IPS-18a (cell line): Measurements from ENCODE around the gene TP63.

ENCODE experiments used
- H3K27ac ChIP-seq: one replicate; pipeline ENCODE4 v1.5.1; 2013; ENCODE audit warnings: low read length
- H3K27me3 ChIP-seq: one replicate; pipeline ENCODE4 v1.6.1; 2013; ENCODE audit warnings: mild to moderate bottlenecking, low read length; ENCODE audit not compliant: control insufficient read depth, insufficient read depth
- H3K36me3 ChIP-seq: one replicate; pipeline ENCODE4 v1.6.1; 2013; ENCODE audit warnings: low read depth, low read length; ENCODE audit not compliant: control insufficient read depth
- H3K4me1 ChIP-seq: one replicate; pipeline ENCODE4 v1.6.1; 2013; ENCODE audit warnings: low read depth, low read length; ENCODE audit not compliant: control insufficient read depth
- H3K4me3 ChIP-seq: one replicate; pipeline ENCODE4 v1.5.1; 2013; ENCODE audit warnings: low read length
- H3K9ac ChIP-seq: one replicate; pipeline ENCODE4 v1.6.1; 2013; ENCODE audit warnings: mild to moderate bottlenecking, low read length, moderate library complexity
- H3K9me3 ChIP-seq: one replicate; pipeline ENCODE4 v1.6.1; 2013; ENCODE audit warnings: low read depth, low read length; ENCODE audit not compliant: control insufficient read depth

TP63 gene

DNA sequence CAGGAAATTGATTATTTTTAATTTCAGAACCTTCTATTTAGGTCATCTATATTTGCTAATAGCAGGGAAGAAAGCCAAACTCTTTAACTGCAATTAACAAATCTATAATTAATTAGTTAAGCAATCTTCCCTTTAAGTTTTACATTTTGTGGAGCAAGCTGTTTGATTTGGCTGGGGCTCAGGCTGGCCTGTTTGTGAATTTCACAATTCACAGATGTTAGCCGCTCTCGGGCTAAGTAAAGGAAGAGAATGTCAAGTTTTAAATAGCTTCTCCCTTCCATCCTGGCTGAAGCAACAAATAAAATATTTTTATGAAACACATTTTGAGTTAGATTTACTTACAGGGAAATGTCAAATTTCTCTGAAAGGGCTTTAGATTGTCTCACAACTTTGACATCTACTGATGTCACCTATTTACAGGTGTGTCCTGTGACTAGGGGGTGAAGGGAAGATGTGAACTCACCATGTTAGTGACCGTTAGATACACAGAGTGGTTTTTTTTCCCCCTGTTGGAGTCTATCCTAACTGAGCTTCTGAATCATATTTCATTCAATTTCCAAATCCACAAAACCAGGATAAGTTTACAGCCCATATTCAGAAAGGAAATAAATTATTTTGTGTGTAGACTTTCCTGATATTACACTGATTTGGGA, 1.3 kb upstream of the TP63 start:
- Histone ChIP-seq H3K9me3 (no peaks in the 10 kb centered on the region), H3K27me3 (no peaks in the 10 kb centered on the region), H3K36me3 (no peaks in the 10 kb centered on the region), H3K9ac (no peak overlapping the region), H3K4me3 (no peak overlapping the region), H3K4me1 (peaks cover 8% of the 10 kb centered on the region), H3K27ac (no peak overlapping the region)

DNA sequence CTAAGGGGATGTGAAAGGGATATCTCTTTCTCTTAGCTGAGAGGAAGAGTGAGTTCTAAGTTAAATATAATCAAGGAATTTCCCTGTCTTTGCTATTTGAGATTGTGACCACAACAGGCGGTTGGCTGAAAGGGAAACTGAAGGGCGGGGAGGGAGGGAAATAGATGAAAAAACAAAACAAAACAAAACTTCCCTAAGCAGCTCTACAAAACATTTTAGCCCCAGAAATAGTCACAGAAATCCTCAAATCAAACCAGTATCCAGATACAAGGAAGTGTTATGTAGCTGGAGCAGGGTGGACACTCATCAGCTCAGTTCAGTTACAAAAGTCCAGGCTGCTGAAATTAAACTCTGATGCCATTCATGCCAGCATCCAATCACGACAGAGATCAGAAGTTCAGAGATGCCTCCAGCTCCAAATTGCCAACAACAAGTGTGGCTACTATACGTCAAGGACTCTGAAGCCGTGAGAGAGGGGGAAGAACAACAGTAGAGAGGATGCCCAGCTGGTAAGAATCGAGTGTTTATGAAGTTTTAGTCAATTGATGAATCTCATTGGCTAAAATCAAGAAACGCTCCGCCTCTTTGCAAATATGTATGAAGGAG, 319 bp upstream of the TP63 start:
- Histone ChIP-seq H3K9me3 (no peaks in the 10 kb centered on the region), H3K9ac (no peak overlapping the region), H3K27ac (no peak overlapping the region), H3K4me3 (no peak overlapping the region), H3K27me3 (no peaks in the 10 kb centered on the region), H3K36me3 (no peaks in the 10 kb centered on the region), H3K4me1 (peaks cover 15% of the 10 kb centered on the region)

DNA sequence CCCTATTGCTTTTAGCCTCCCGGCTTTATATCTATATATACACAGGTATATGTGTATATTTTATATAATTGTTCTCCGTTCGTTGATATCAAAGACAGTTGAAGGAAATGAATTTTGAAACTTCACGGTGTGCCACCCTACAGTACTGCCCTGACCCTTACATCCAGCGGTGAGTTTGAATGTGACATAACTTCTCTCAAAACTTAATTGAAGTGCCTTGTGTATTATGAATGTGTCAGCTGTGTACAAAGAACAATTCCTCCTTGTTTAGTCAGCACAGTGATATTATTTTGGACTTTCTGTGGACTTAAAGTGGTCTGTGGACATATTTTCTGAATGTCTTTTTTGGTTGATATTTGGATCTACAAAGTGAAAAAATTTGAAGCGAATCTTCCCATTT, 220 bp downstream of the TP63 start:
- Histone ChIP-seq H3K27me3 (no peaks in the 10 kb centered on the region), H3K36me3 (no peaks in the 10 kb centered on the region), H3K4me3 (no peak overlapping the region), H3K9ac (no peak overlapping the region), H3K4me1 (peaks cover 20% of the 10 kb centered on the region), H3K27ac (no peak overlapping the region), H3K9me3 (no peaks in the 10 kb centered on the region)

DNA sequence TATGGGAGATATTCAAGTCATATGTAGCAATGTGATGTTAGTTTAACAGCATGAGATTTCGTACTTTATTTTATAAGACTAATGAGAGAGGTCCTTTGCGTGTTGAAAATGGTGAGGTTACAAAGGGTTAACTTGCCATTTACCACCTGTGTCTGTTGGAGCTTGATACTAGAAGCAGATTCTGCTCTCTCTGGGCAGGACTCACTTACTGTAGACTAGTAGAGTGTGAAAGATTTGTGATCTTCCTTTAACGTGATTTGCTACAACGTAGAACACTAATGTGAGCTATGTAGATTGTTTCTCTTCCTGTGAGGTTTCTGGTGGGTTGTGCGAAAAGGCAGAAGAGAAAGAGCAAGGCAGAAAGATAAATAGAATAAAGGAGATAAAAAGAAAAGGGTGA, 1.1 kb downstream of the TP63 start:
- H3K4me3 ChIP-seq, result no peak overlapping the region
- no peaks in the 10 kb centered on the region for H3K9me3 ChIP-seq
- H3K27me3 ChIP-seq, result no peaks in the 10 kb centered on the region
- H3K9ac ChIP-seq, result no peak overlapping the region
- H3K27ac ChIP-seq, result no peak overlapping the region
- H3K4me1 ChIP-seq, result peaks cover 21% of the 10 kb centered on the region
- H3K36me3 ChIP-seq, result no peaks in the 10 kb centered on the region

DNA sequence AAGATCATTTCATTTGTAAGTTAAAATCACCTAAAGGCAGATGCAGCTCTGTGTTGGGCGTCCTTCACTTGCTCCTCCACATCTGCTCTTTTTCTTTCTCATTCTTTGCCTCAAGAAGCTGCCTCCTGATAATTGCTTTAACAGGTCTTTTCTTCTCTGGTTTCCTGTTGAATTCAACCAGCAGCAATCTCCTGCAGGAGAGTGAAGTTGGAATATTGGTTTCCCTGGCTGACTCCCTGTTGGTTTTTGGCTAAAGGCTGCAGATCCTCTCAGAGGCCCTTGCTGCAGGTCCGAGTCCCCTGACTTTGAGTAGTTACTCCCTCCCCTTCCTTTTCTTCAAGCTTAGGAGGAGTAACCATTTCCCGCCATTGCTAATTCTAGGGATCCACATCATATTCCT, 4.2 kb downstream of the TP63 start:
- Histone ChIP-seq H3K9me3 (no peaks in the 10 kb centered on the region), H3K27ac (no peak overlapping the region), H3K36me3 (no peaks in the 10 kb centered on the region), H3K27me3 (no peaks in the 10 kb centered on the region), H3K4me3 (no peak overlapping the region), H3K4me1 (peaks cover 21% of the 10 kb centered on the region), H3K9ac (no peak overlapping the region)

DNA sequence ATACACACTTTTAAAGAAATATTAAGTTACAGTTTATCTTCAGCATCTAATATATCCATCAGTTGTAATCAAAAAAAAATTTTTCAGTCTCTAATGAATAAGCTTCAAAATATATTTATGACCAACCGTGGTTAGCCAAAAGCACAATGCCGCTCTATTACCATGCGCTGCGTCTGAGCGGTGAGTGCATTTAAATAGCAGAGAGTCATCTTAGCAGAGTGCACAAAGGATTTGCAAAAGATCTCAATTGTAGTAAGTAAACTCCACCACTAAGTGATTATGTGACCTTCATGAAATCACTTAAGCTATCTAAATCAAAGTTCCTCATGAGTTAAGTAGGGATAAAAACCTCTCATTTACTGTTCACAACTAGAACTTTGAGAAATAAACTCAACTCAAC, 4.9 kb downstream of the TP63 start:
- Histone ChIP-seq H3K27ac (no peak overlapping the region), H3K27me3 (no peaks in the 10 kb centered on the region), H3K9me3 (no peaks in the 10 kb centered on the region), H3K4me3 (no peak overlapping the region), H3K4me1 (peaks cover 21% of the 10 kb centered on the region), H3K36me3 (no peaks in the 10 kb centered on the region), H3K9ac (no peak overlapping the region)

DNA sequence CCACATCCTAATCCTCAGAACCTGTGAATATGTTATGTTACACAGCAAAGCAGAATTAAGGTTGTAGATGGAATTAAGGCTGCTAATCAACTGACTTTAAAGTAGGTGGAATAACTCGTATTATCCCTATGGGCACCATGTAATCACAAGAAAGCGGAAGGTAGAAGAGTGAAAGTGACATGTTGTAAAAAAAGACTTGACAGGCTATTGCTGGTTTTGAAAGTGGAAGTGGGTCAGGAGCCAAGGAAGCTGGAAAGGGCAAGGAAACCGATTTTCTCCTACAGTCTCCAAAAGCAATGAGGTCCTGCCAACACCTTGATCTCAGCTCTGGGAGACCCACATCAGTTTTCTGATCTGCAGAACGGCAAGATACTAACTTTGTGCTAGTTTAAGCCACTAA, 6.6 kb downstream of the TP63 start:
- H3K4me1 ChIP-seq, result peaks cover 21% of the 10 kb centered on the region
- no peak overlapping the region for H3K27ac ChIP-seq
- H3K9me3 ChIP-seq, result no peaks in the 10 kb centered on the region
- H3K36me3 ChIP-seq, result no peaks in the 10 kb centered on the region
- no peak overlapping the region for H3K4me3 ChIP-seq
- no peak overlapping the region for H3K9ac ChIP-seq
- no peaks in the 10 kb centered on the region for H3K27me3 ChIP-seq

DNA sequence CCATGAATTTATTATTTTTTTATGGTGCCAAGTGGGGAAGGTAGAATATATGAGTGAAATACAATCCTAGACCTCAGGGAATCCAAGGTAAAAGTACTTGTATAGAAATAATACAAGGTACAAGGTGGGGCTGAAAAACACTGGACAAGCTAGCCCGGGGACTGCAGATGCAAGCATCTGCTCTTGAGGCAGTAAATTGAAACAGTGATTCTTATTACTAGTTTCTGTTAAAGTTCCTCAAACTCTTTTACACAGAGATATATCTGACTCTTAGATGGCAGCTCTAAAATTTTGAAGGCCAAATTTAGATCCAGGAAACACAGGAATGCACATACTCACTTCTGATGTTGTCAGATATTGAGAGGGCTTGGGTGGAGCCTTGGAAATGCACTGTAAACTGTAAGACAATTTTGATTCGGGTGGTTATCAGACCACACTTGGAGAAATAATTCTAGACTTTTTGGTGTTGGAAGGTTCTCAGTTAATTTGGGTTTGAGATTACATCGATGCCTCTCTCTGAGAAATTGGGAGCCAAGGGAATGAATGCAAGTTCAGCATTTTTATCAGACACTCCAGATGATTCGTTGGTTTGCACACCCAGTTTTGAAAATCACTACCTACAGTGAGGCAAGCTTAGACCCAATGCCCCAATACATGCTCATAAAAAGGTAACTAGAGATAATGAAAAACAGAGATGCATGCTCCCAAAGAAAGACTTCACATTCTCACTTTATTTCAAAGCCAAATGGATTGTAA, 7.3 kb downstream of the TP63 start:
- H3K9ac ChIP-seq, result no peak overlapping the region
- H3K4me1 ChIP-seq, result peaks cover 21% of the 10 kb centered on the region
- no peaks in the 10 kb centered on the region for H3K9me3 ChIP-seq
- H3K36me3 ChIP-seq, result no peaks in the 10 kb centered on the region
- no peaks in the 10 kb centered on the region for H3K27me3 ChIP-seq
- no peak overlapping the region for H3K4me3 ChIP-seq
- no peak overlapping the region for H3K27ac ChIP-seq

DNA sequence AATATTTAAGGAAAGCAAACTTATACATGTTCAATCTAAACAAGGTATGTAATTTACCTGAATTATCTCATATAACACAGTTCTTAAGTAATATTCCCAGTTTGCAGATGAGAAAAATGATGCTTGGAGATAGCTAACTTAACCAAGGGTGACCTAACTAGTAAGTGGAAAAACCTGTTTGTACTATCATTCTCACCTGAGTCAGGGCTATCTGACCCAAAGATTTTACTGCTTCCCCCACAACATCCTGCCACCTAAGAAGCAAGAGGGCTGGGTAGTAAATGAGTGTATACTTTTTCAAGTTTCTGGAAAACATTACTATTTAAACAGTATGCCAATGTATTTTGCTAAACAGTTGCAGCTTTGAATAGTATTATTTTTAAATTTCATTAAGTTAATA, 10.6 kb downstream of the TP63 start:
- H3K36me3 ChIP-seq, result no peaks in the 10 kb centered on the region
- no peaks in the 10 kb centered on the region for H3K4me1 ChIP-seq
- no peaks in the 10 kb centered on the region for H3K9me3 ChIP-seq
- H3K27ac ChIP-seq, result no peak overlapping the region
- H3K4me3 ChIP-seq, result no peak overlapping the region
- H3K27me3 ChIP-seq, result no peaks in the 10 kb centered on the region
- H3K9ac ChIP-seq, result no peak overlapping the region

DNA sequence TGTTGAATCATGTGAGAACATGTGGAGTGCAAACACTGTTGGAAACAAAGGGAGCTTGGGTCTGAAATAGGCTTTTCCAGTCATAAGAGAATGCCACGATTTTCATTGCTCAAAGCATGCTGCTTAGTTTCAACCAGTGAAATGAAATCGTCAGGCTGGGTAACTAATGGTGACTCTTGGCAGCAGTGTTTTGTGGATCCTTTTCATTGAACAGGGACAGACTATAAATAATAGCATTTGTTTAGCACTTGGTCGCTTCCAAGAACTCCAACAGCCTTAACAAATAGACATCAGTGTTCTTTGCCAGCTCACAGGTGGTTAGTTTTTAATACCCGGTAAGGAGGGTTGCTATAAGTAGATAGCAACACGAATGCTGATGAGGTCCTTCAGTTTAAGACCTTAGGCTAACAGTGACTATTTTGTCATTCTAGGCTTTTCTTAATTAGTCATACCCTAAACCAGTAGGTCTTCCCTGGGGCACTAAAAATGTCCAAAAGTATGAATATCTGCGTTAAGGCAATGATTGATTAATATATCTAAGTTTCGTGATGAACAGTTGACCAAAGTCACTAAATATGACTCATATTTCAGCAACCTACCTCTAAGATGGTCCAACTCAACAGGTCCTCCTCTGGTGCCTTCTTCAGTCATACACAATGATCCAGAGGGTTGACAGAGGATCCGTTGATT, 15.8 kb downstream of the TP63 start:
- H3K27me3 ChIP-seq, result no peaks in the 10 kb centered on the region
- H3K36me3 ChIP-seq, result no peaks in the 10 kb centered on the region
- H3K4me1 ChIP-seq, result no peaks in the 10 kb centered on the region
- H3K9me3 ChIP-seq, result no peaks in the 10 kb centered on the region
- no peak overlapping the region for H3K27ac ChIP-seq
- H3K4me3 ChIP-seq, result no peak overlapping the region
- H3K9ac ChIP-seq, result no peak overlapping the region

DNA sequence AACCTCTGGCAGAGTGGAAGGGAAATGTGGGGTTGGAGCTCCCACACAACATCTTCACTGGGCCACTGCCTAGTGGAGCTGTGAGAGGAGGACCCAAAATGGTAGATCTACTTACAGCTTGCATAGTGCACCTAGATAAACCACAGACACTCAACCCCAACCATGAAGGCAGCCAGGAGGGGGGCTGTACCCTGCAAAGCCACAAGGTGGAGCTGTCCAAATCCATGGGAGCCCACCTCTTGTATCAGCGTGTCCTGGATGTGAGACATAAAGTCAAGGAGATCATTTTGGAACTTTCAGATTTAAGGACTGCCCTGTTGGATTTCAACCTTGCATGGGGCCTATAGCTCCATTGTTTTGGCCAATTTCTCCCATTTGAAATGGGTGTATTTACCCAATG, 20.9 kb downstream of the TP63 start:
- H3K9me3 ChIP-seq, result no peaks in the 10 kb centered on the region
- no peak overlapping the region for H3K9ac ChIP-seq
- no peaks in the 10 kb centered on the region for H3K36me3 ChIP-seq
- no peaks in the 10 kb centered on the region for H3K4me1 ChIP-seq
- H3K27ac ChIP-seq, result no peak overlapping the region
- H3K4me3 ChIP-seq, result no peak overlapping the region
- no peaks in the 10 kb centered on the region for H3K27me3 ChIP-seq
